Inferior parietal cortex (tissue), 1 donor: ENCODE data around the gene OTOS.
A peak's percentile ranks its signal among the peaks of the same experiment; 100 is the strongest.

Source experiments
- DNase-seq: peaks from one replicate; pipeline ENCODE4 v3.0.0-alpha.2; 2016; ENCODE audit errors: extremely low spot score

The OTOS gene

GRCh38 chr2:240136671-240137292, 3.7 kb downstream of the OTOS start:
- DNase-seq: no peak

GRCh38 chr2:240136013-240136670, 4.3 kb downstream of the OTOS start, which contains the start of gene COPS9:
COPS9 (minus strand) TSS chr2:240136305; CDS start chr2:240136284, 21 bp downstream.
- peak; percentile 83 for DNase-seq

- DNase-seq: no peak
Observed at GRCh38 chr2:240135706-240136012, 4.8 kb downstream of the OTOS start.

- no peak for DNase-seq
Observed at GRCh38 chr2:240134956-240135520, 5.4 kb downstream of the OTOS start.

GRCh38 chr2:240134466-240134865, 6.0 kb downstream of the OTOS start:
- DNase-seq: no peak

GRCh38 chr2:240133401-240133800, 7.1 kb downstream of the OTOS start:
- DNase-seq: no peak

- peak; percentile 59 for DNase-seq
Observed at GRCh38 chr2:240132651-240132980, 7.8 kb downstream of the OTOS start.

GRCh38 chr2:240131941-240132650, 8.4 kb downstream of the OTOS start:
- no peak for DNase-seq

- DNase-seq: no peak
Observed at GRCh38 chr2:240131296-240131695, 9.2 kb downstream of the OTOS start.

GRCh38 chr2:240130393-240131195, 9.9 kb downstream of the OTOS start:
- DNase-seq: no peak

GRCh38 chr2:240129731-240130392, 10.6 kb downstream of the OTOS start:
- DNase-seq: no peak

- no peak for DNase-seq
Observed at GRCh38 chr2:240129311-240129710, 11.1 kb downstream of the OTOS start.

GRCh38 chr2:240128608-240129145, 11.8 kb downstream of the OTOS start:
- DNase-seq: no peak

- no peak for DNase-seq
Observed at GRCh38 chr2:240127911-240128607, 12.4 kb downstream of the OTOS start.

- no peak for DNase-seq
Observed at GRCh38 chr2:240127191-240127750, 13.2 kb downstream of the OTOS start.

- no peak for DNase-seq
Observed at GRCh38 chr2:240126731-240127130, 13.7 kb downstream of the OTOS start.

- DNase-seq: no peak
Observed at GRCh38 chr2:240125742-240126141, 14.7 kb downstream of the OTOS start.

GRCh38 chr2:240124651-240125030, 15.8 kb downstream of the OTOS start:
- DNase-seq: no peak

- DNase-seq: no peak
Observed at GRCh38 chr2:240123821-240124650, 16.4 kb downstream of the OTOS start.
